Right kidney (tissue), 1 donor: Measurements from ENCODE around the gene KRTAP12-4.
"Not testable (repeated sequence)": the region's sequence is repeated elsewhere in the genome, so short reads cannot be mapped to it uniquely, and the experiment has no call there.

ENCODE experiments used
- DNase-seq: peaks from one replicate; pipeline ENCODE4 v3.0.0-alpha.2; 2016

The KRTAP12-4 gene

GRCh38 chr21:44686843-44687561 is 32.5 kb upstream of the KRTAP12-4 start:
- DNase-seq, result no peak

- no peak for DNase-seq
These were observed 31.7 kb upstream of the KRTAP12-4 start for GRCh38 chr21:44686000-44686781.

- DNase-seq, result not testable (repeated sequence)
These were observed 30.6 kb upstream of the KRTAP12-4 start for GRCh38 chr21:44685050-44685449.

GRCh38 chr21:44684483-44684882 is 30.0 kb upstream of the KRTAP12-4 start:
- no peak for DNase-seq

GRCh38 chr21:44684077-44684476 is 29.6 kb upstream of the KRTAP12-4 start:
- no peak for DNase-seq

- no peak for DNase-seq
These were observed 28.2 kb upstream of the KRTAP12-4 start for GRCh38 chr21:44682580-44683151.

- DNase-seq, result no peak
These were observed 27.6 kb upstream of the KRTAP12-4 start, which contains the start of gene KRTAP12-1 for GRCh38 chr21:44681861-44682579. TSS of gene KRTAP12-1 (minus strand) at chr21:44682163. CDS start at chr21:44682123, 40 bp downstream.

GRCh38 chr21:44681152-44681551 is 26.7 kb upstream of the KRTAP12-4 start:
- DNase-seq, result no peak

GRCh38 chr21:44677881-44678280 is 23.4 kb upstream of the KRTAP12-4 start:
- no peak for DNase-seq

- no peak for DNase-seq
These were observed 17.5 kb upstream of the KRTAP12-4 start for GRCh38 chr21:44671911-44672310.

GRCh38 chr21:44670642-44671432 is 16.4 kb upstream of the KRTAP12-4 start:
- DNase-seq, result no peak

- no peak for DNase-seq
These were observed 13.2 kb upstream of the KRTAP12-4 start for GRCh38 chr21:44667612-44668011.

- DNase-seq, result no peak
These were observed 12.2 kb upstream of the KRTAP12-4 start, which contains the start of gene KRTAP12-2 for GRCh38 chr21:44666401-44667320. TSS of gene KRTAP12-2 (minus strand) at chr21:44666927. CDS start at chr21:44666886, 41 bp downstream.

- DNase-seq, result no peak
These were observed 10.2 kb upstream of the KRTAP12-4 start for GRCh38 chr21:44664691-44665090.

GRCh38 chr21:44661567-44661966 is 7.1 kb upstream of the KRTAP12-4 start:
- DNase-seq, result not testable (repeated sequence)

- no peak for DNase-seq
These were observed 4.6 kb upstream of the KRTAP12-4 start for GRCh38 chr21:44658913-44659595.

GRCh38 chr21:44658541-44658910 is 4.1 kb upstream of the KRTAP12-4 start:
- no peak for DNase-seq

- no peak for DNase-seq
These were observed 3.4 kb upstream of the KRTAP12-4 start, which contains the start of gene KRTAP12-3 for GRCh38 chr21:44657635-44658540. TSS of gene KRTAP12-3 (plus strand) at chr21:44657932. CDS start at chr21:44657980, 48 bp downstream.

GRCh38 chr21:44656868-44657267 is 2.4 kb upstream of the KRTAP12-4 start:
- no peak for DNase-seq
